Breast epithelium (tissue), 3 donors: ENCODE data around the gene FEV.

ENCODE experiments used
- CTCF ChIP-seq, 3 donors: fragments of 450-650 bp; IDR thresholded peaks; one replicate each; pipeline ENCODE4 v1.5.1; 2016 to 2017; ENCODE audit warnings: antibody characterized with exemption in 3 of 3, mild to moderate bottlenecking in 3 of 3, moderate library complexity in 3 of 3
- POLR2A ChIP-seq: fragments of 450-650 bp; IDR thresholded peaks from one replicate; pipeline ENCODE4 v1.6.1; 2016; ENCODE audit warnings: antibody characterized with exemption, mild to moderate bottlenecking, moderate library complexity

- no peak for TF ChIP-seq POLR2A
- TF ChIP-seq CTCF (IDR thresholded peaks at IDR 0.05), result no peak
These were observed 3.5 kb downstream of the FEV start for GRCh38 chr2:218981390-218981880.
